HepG2 (cell line): ENCODE results near the gene SCUBE1.

ENCODE experiments used
- FOSL1 ChIP-seq: sonication (generic); formaldehyde crosslinking; IDR thresholded peaks from 2 replicates; pipeline ENCODE4 v1.9.0; 2021; ENCODE audit warnings: missing genetic modification reagents, borderline replicate concordance
- HCFC1 ChIP-seq: fragments of 150-350 bp; IDR thresholded peaks from 2 replicates; pipeline ENCODE4 v1.6.1; 2014; ENCODE audit warnings: low read depth, low read length
- HNRNPK ChIP-seq: fragments of 200-400 bp; formaldehyde crosslinking; IDR thresholded peaks from 2 replicates; pipeline ENCODE4 v1.6.1; 2018; ENCODE audit warnings: low read length, low read depth, moderate library complexity, mild to moderate bottlenecking; ENCODE audit not compliant: poor library complexity, severe bottlenecking
- KDM5A ChIP-seq: fragments of 200-600 bp; sonication (generic); IDR thresholded peaks from 2 replicates; pipeline ENCODE4 v1.7.0; 2018; ENCODE audit warnings: antibody characterized with exemption, mild to moderate bottlenecking, low read length, borderline replicate concordance
- ONECUT2 ChIP-seq: sonication (generic); formaldehyde crosslinking; IDR thresholded peaks from 2 replicates; pipeline ENCODE4 v1.4.0; 2020; ENCODE audit warnings: missing genetic modification reagents
- PATZ1 ChIP-seq: sonication (generic); formaldehyde crosslinking; IDR thresholded peaks from 2 replicates; pipeline ENCODE4 v1.4.0; 2020; ENCODE audit warnings: missing genetic modification reagents
- SMARCC2 ChIP-seq: fragments of 450-650 bp; IDR thresholded peaks from 2 replicates; pipeline ENCODE4 v1.6.1; 2017; ENCODE audit warnings: antibody characterized with exemption, mild to moderate bottlenecking
- TMF1 ChIP-seq: sonication (generic); formaldehyde crosslinking; IDR thresholded peaks from 2 replicates; pipeline ENCODE4 v1.8.1; 2022; ENCODE audit warnings: low read depth, missing genetic modification reagents
- TRIM24 ChIP-seq: sonication (generic); formaldehyde crosslinking; IDR thresholded peaks from 2 replicates; pipeline ENCODE4 v1.8.0; 2022; ENCODE audit warnings: mild to moderate bottlenecking, missing genetic modification reagents
- USF2 ChIP-seq, 2 experiments: sonication (generic) in 1 of 2; formaldehyde crosslinking in 1 of 2; IDR thresholded peaks; 2 replicates each; pipeline versions ENCODE4 v1.5.1 to v1.6.1; 2011 to 2020; ENCODE audit warnings: borderline replicate concordance in 1 of 2, low read depth in 1 of 2, low read length in 1 of 2, mild to moderate bottlenecking in 1 of 2, missing genetic modification reagents in 1 of 2, moderate library complexity in 1 of 2
- ZKSCAN1 ChIP-seq: fragments of 150-350 bp; IDR thresholded peaks from 2 replicates; pipeline ENCODE4 v1.6.1; 2014; ENCODE audit warnings: low read length
- ZNF138 ChIP-seq: sonication (generic); formaldehyde crosslinking; IDR thresholded peaks from 2 replicates; pipeline ENCODE4 v1.5.0; 2020; ENCODE audit warnings: mild to moderate bottlenecking, low read depth, missing genetic modification reagents
- TF ChIP-seq, protein P1 (sequence below): IDR thresholded peaks from 2 replicates; pipeline ENCODE4 v1.6.1; 2012; ENCODE audit warnings: inconsistent platforms

GRCh38 chr22:43168471-43169309, 174.5 kb downstream of the SCUBE1 start:
- TF ChIP-seq KDM5A (no peak), FOSL1 (CRISPR knock-in tag) (no peak), ONECUT2 (no peak), TRIM24 (CRISPR knock-in tag) (no peak), HNRNPK (no peak), SMARCC2 (no peak), PATZ1 (CRISPR knock-in tag) (no peak), HCFC1 (no peak), TMF1 (no peak), USF2 (IDR thresholded peaks at IDR 0.05; ENCODE audit: low read depth, low read length) (no peak), USF2 (CRISPR knock-in tag; IDR thresholded peaks at IDR 0.05; ENCODE audit: borderline replicate concordance) (no peak), ZNF138 (CRISPR knock-in tag) (no peak), ZKSCAN1 (no peak)
- TF ChIP-seq, protein P1, sequence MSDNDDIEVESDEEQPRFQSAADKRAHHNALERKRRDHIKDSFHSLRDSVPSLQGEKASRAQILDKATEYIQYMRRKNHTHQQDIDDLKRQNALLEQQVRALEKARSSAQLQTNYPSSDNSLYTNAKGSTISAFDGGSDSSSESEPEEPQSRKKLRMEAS, result no peak
